PC-9 (cell line): ENCODE measurements around the gene DIPK1B.

Experiments
- CTCF ChIP-seq: fragments of 200-600 bp; sonication (generic); conservative IDR thresholded peaks from 2 replicates; pipeline ENCODE4 v1.6.1; 2017; ENCODE audit warnings: mixed run types, antibody characterized with exemption, mild to moderate bottlenecking, moderate library complexity
- EZH2 ChIP-seq: fragments of 200-600 bp; sonication (generic); IDR thresholded peaks from 2 replicates; pipeline ENCODE4 v1.8.0; 2017; ENCODE audit warnings: antibody characterized with exemption, low read depth

- TF ChIP-seq CTCF (no peak), EZH2 (no peak)
Observed at GRCh38 chr9:136695435-136695895, 16.9 kb upstream of the DIPK1B start.
